Measurements from ENCODE around the gene ARHGEF3. TPM values are rescaled to one million over a fixed set of nuclear protein-coding genes. Genes with fewer than 3 reads are reported as not detected.
"Not testable (repeated sequence)": the region's sequence is repeated elsewhere in the genome, so short reads cannot be mapped to it uniquely, and the experiment has no call there.

The ARHGEF3 gene
- total RNA-seq, 1 donor from 2014 or later, result 92.7 TPM

- intact Hi-C loops (cut with micrococcal nuclease), result no loop called here
Observed at GRCh38 chr3:56747150-56747549, 54.6 kb downstream of the ARHGEF3 start.

GRCh38 chr3:56744016-56744415 is 57.7 kb downstream of the ARHGEF3 start:
- intact Hi-C loops (cut with micrococcal nuclease), result no loop called here

DNA sequence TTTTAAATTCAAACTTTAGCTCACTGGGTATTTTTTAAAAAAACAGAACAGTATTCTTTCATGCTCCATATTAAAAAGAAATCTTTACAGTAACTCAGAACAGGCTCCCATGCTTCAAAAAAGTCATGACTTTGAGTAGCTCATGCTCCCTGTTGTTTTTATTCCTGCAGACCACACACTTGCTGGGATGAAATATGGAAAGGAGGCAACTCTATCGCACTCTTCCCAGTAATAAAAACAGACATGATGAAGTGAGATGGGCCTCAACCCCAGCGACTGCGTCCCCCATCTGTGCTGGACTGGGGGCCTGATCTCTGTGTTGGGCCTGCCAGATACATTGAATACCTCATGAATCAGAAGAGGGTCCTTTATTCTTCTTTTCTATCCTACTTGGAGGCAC is 58.9 kb downstream of the ARHGEF3 start:
- intact Hi-C loops (cut with micrococcal nuclease), result no loop called here

- intact Hi-C loops (cut with micrococcal nuclease), result no loop called here
Observed at GRCh38 chr3:56739036-56739435, 62.7 kb downstream of the ARHGEF3 start.

GRCh38 chr3:56737006-56737405 is 64.7 kb downstream of the ARHGEF3 start:
- intact Hi-C loops (cut with micrococcal nuclease), result no loop called here

GRCh38 chr3:56732109-56732508 is 69.6 kb downstream of the ARHGEF3 start:
- intact Hi-C loops (cut with micrococcal nuclease), result no loop called here

- intact Hi-C loops (cut with micrococcal nuclease), result loop anchor here (1.0 kb wide), 7 partner anchors 23 to 191 kb away; no protein-coding TSS in a partner anchor
Observed at GRCh38 chr3:56725175-56725574, 76.6 kb downstream of the ARHGEF3 start.

GRCh38 chr3:56724676-56725075 is 77.1 kb downstream of the ARHGEF3 start:
- intact Hi-C loops (cut with micrococcal nuclease), result loop anchor here (1.0 kb wide), 7 partner anchors 22 to 192 kb away; no protein-coding TSS in a partner anchor

DNA sequence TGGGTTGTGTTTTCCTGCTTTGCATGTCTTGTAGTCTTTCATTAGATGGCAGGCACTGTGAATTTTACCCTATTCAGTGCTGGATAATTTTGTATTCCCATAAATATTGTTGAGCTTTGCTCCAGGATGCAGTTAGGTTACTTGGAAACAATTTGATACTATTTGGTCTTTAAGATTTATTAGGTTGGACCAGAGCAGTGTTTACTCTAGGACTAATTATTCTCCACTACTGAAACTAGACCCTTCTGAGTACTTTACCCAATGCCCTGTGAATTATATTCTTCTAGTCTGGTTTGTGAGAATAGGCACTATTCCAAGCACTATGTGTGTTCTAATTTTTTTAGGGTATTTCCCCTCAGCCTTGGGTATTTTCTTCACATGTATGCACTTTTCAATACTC is 80.9 kb downstream of the ARHGEF3 start:
- intact Hi-C loops (cut with micrococcal nuclease), result no loop called here

- intact Hi-C loops (cut with micrococcal nuclease), result not testable (repeated sequence)
Observed at GRCh38 chr3:56718809-56719208, 82.9 kb downstream of the ARHGEF3 start.

- intact Hi-C loops (cut with micrococcal nuclease), result no loop called here
Observed at GRCh38 chr3:56711344-56711743, 90.4 kb downstream of the ARHGEF3 start.

- intact Hi-C loops (cut with micrococcal nuclease), result not testable (repeated sequence)
Observed at GRCh38 chr3:56707412-56707811, 94.3 kb downstream of the ARHGEF3 start.

- intact Hi-C loops (cut with micrococcal nuclease), result no loop called here
Observed at GRCh38 chr3:56706629-56707028, 95.1 kb downstream of the ARHGEF3 start.

- intact Hi-C loops (cut with micrococcal nuclease), result loop anchor here (5.0 kb wide), 1 partner anchor 153 kb away; no protein-coding TSS in a partner anchor
Observed at GRCh38 chr3:56704706-56705105, 97.0 kb downstream of the ARHGEF3 start.

- intact Hi-C loops (cut with micrococcal nuclease), result loop anchor here (1.0 to 5.0 kb wide), 6 partner anchors 23 to 287 kb away; no protein-coding TSS in a partner anchor
Observed at GRCh38 chr3:56702490-56703315, 99.0 kb downstream of the ARHGEF3 start.

DNA sequence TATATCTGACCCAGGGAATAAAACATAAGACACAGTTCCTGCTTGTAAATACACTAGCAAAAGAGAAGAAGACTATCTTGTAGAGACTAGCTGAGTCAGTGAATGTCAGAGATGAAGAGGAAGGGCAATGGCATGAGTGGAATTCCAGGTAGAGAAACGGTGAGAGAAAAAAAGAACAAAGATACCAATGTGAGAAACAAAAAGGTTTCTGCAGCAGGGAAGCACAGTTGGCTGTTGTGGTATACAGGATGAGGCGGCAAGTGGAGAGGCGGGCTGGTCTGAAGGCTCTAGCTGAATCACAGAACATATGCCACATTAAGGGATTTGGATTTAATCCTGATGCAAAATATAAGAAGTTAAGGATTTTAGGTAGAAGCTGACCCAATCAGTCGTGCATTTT is 101.6 kb downstream of the ARHGEF3 start:
- intact Hi-C loops (cut with micrococcal nuclease), result loop anchor here (5.0 kb wide), 1 partner anchor 157 kb away; no protein-coding TSS in a partner anchor

- intact Hi-C loops (cut with micrococcal nuclease), result loop anchor here (1.0 to 2.0 kb wide), 2 partner anchors 384 to 533 kb away; no protein-coding TSS in a partner anchor
Observed at GRCh38 chr3:56694867-56695683, 106.7 kb downstream of the ARHGEF3 start.

- intact Hi-C loops (cut with micrococcal nuclease), result loop anchor here (1.0 to 2.0 kb wide), 3 partner anchors 11 to 385 kb away; no protein-coding TSS in a partner anchor
Observed at GRCh38 chr3:56693750-56694149, 108.0 kb downstream of the ARHGEF3 start.

GRCh38 chr3:56692520-56693433 is 109.0 kb downstream of the ARHGEF3 start:
- intact Hi-C loops (cut with micrococcal nuclease), result loop anchor here (1.0 kb wide), 2 partner anchors 10 to 33 kb away; no protein-coding TSS in a partner anchor

- intact Hi-C loops (cut with micrococcal nuclease), result not testable (repeated sequence)
Observed at GRCh38 chr3:56692001-56692365, 109.8 kb downstream of the ARHGEF3 start.

Measured in T-helper 1 cell treated with Interleukin-12 subunit alpha and Interleukin-12 subunit beta and Interleukin-4 antibody, amounts not matched to agents 30 ng/mL and 1 ng/mL, for 36 hours (primary cell).